ENCODE data around the gene ABCD2. TPM values are rescaled to one million over a fixed set of nuclear protein-coding genes. Genes with fewer than 3 reads are reported as not detected.

The ABCD2 gene
- total and polyA plus RNA-seq, 2 of the 4 experiments (the other 2 are of a cell fraction) = not detected

GRCh38 chr12:39618701-39619100 is 902 bp downstream of the ABCD2 start:
- no peaks in the 10 kb centered on the region for H3K9me1 ChIP-seq (ENCODE audit: insufficient read depth, low read length)
- H4K91ac ChIP-seq (ENCODE audit: insufficient read depth, low read depth, low read length) = no peak overlapping the region
- BruUV-seq (replicated peaks) = no TSS peak
- no peak overlapping the region for H4K5ac ChIP-seq (ENCODE audit: low read depth, low read length)
- POLR2A ChIA-PET (ENCODE audit: unreplicated experiment) = no interaction called here
- H2AFZ ChIP-seq (replicated peaks; ENCODE audit: low read length, poor library complexity) = no peak overlapping the region
- no peaks in the 10 kb centered on the region for H3K79me1 ChIP-seq (ENCODE audit: low read depth in 1 of 2, low read length in 2 of 2)
- no peak overlapping the region for H2BK20ac ChIP-seq (ENCODE audit: low read depth, low read length)
- dilution Hi-C loops (cut with HindIII; ENCODE audit: low sequenced_read_pairs, unreplicated experiment) = no loop called here
- ATAC-seq (ENCODE audit: low read depth) = no peak
- no peak overlapping the region for H3K56ac ChIP-seq (ENCODE audit: extremely low read depth, insufficient read depth, low read length)
- H3K14ac ChIP-seq (replicated peaks; ENCODE audit: low read depth, low read length) = no peak overlapping the region
- no peaks in the 10 kb centered on the region for H3K9me3 ChIP-seq (ENCODE audit: control insufficient read depth, insufficient read depth, low read length)
- no peak overlapping the region for H2BK120ac ChIP-seq (ENCODE audit: low read depth, low read length)
- H3K18ac ChIP-seq (ENCODE audit: low read depth, low read length) = no peak overlapping the region
- no peak for DNase-seq
- no peak overlapping the region for H3K23ac ChIP-seq (ENCODE audit: low read depth, low read length)
- in situ Hi-C loops (cut with MboI; ENCODE audit: low sequenced_read_pairs) = loop anchor here (25.0 kb wide), 1 partner anchor 306 kb away; no protein-coding TSS in a partner anchor
- no peak overlapping the region for H3K9ac ChIP-seq (ENCODE audit: low read depth, low read length)
- intact Hi-C loops (cut with micrococcal nuclease) = no loop called here
- no peak overlapping the region for H2AK9ac ChIP-seq (replicated peaks; ENCODE audit: low read depth, low read length, poor library complexity)
- H3K4ac ChIP-seq (ENCODE audit: low read depth, low read length) = no peak overlapping the region
- H3K27ac ChIP-seq (ENCODE audit: insufficient read depth, low read length) = no peak overlapping the region
- no peaks in the 10 kb centered on the region for H4K20me1 ChIP-seq (ENCODE audit: insufficient read depth, low read length)
- no peak overlapping the region for H2BK15ac ChIP-seq (ENCODE audit: low read depth, low read length)
- no peaks in the 10 kb centered on the region for H3K36me3 ChIP-seq (ENCODE audit: control insufficient read depth, insufficient read depth, low read length)
- TF ChIP-seq CTCF (conservative IDR thresholded peaks at IDR 0.05; ENCODE audit: low read depth, low read length) = no peak
- H3K4me3 ChIP-seq (ENCODE audit: insufficient read depth, low read depth, low read length) = no peak overlapping the region
- H2BK5ac ChIP-seq (ENCODE audit: low read depth, low read length, poor library complexity, severe bottlenecking) = no peak overlapping the region
- no peaks in the 10 kb centered on the region for H3K4me1 ChIP-seq (ENCODE audit: control insufficient read depth, insufficient read depth, low read length)
- CTCF ChIA-PET = no interaction called here
- H4K8ac ChIP-seq (ENCODE audit: low read depth in 2 of 2, low read length in 2 of 2) = no peak overlapping the region
- WGBS, 2 experiments (ENCODE audit: extremely low coverage in 2 of 2, insufficient read length in 1 of 2) = no CpG with 5 or more reads among the region's 5 CpGs
- no peak overlapping the region for H2AK5ac ChIP-seq (ENCODE audit: low read depth, low read length)
- H3K4me2 ChIP-seq (ENCODE audit: low read depth, low read length) = no peak overlapping the region
- H3K27me3 ChIP-seq (ENCODE audit: control insufficient read depth, insufficient read depth, low read length) = no peaks in the 10 kb centered on the region
